Measurements from ENCODE around the gene HOXA1. TPM values are rescaled to one million over a fixed set of nuclear protein-coding genes. Genes with fewer than 3 reads are reported as not detected.

HOXA1 gene
- total and polyA plus RNA-seq, 2 of the 4 experiments (the other 2 are of a cell fraction) = 0.54 to 1.8 TPM

DNA sequence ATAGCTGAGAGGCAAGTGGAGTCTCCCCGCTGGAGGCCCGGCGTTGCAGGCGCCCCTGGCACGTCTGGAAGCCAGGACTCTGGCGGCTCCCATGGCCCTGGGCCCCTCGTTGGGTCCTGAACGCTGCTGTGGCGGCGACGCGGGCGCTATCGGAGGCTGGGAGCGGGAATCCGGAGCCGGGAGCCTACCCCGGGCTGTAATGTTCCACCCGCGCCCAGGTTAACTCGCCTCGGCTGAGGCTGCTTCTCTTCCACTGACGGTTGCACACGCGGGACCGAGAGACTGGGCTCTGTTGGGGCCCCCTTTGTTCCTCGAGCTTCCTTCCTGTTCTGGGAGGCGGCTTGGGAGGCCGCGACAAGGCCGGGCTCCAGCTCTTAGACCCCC is 49.0 kb upstream of the HOXA1 start:
- Histone ChIP-seq H3K27me3 (ENCODE audit: control insufficient read depth, insufficient read depth, low read length) (no peaks in the 10 kb centered on the region), H3K9ac (ENCODE audit: low read depth, low read length) (peak overlapping the region; percentile 87), H2BK5ac (ENCODE audit: low read depth, low read length, poor library complexity, severe bottlenecking) (peak overlapping the region; percentile 66), H3K23ac (ENCODE audit: low read depth, low read length) (peak overlapping the region; percentile 86), H3K4me1 (ENCODE audit: control insufficient read depth, insufficient read depth, low read length) (peaks cover 18% of the 10 kb centered on the region), H3K9me1 (ENCODE audit: insufficient read depth, low read length) (no peaks in the 10 kb centered on the region), H4K5ac (ENCODE audit: low read depth, low read length) (peak overlapping the region; percentile 76; the same call in 1 of the 2 replicates), H3K27ac (ENCODE audit: insufficient read depth, low read length) (peak overlapping the region; percentile 80), H3K4ac (ENCODE audit: low read depth, low read length) (peak overlapping the region; percentile 79), H4K8ac (ENCODE audit: low read depth in 2 of 2, low read length in 2 of 2) (peak overlapping the region; percentile 58 to 84), H3K4me2 (ENCODE audit: low read depth, low read length) (peak overlapping the region; percentile 83), H2AK5ac (ENCODE audit: low read depth, low read length) (no peak overlapping the region), H3K9me3 (ENCODE audit: control insufficient read depth, insufficient read depth, low read length) (no peaks in the 10 kb centered on the region), H2BK120ac (ENCODE audit: low read depth, low read length) (peak overlapping the region; percentile 73), H2AFZ (replicated peaks; ENCODE audit: low read length, poor library complexity) (peak overlapping the region; percentile 90), H2BK15ac (ENCODE audit: low read depth, low read length) (peak overlapping the region; percentile 33; the same call in 1 of the 3 replicates), H3K56ac (ENCODE audit: extremely low read depth, insufficient read depth, low read length) (peak overlapping the region; percentile 56; the same call in 1 of the 2 replicates), H3K14ac (replicated peaks; ENCODE audit: low read depth, low read length) (peak overlapping the region; percentile 51), H3K36me3 (ENCODE audit: control insufficient read depth, insufficient read depth, low read length) (peaks cover 9% of the 10 kb centered on the region), H3K18ac (ENCODE audit: low read depth, low read length) (peak overlapping the region; percentile 77; the same call in 1 of the 2 replicates), H3K4me3 (ENCODE audit: insufficient read depth, low read depth, low read length) (peak overlapping the region; percentile 40), H4K91ac (ENCODE audit: insufficient read depth, low read depth, low read length) (peak overlapping the region; percentile 76; the same call in 1 of the 2 replicates), H4K20me1 (ENCODE audit: insufficient read depth, low read length) (no peaks in the 10 kb centered on the region), H3K79me1 (ENCODE audit: low read depth in 1 of 2, low read length in 2 of 2) (peaks cover 9 to 35% of the 10 kb centered on the region in 2 experiments; a peak in 3 of 4 replicates), H2BK20ac (ENCODE audit: low read depth, low read length) (peak overlapping the region; percentile 30; the same call in 1 of the 2 replicates), H2AK9ac (replicated peaks; ENCODE audit: low read depth, low read length, poor library complexity) (peak overlapping the region; percentile 69)
- in situ Hi-C loops (cut with MboI; ENCODE audit: low sequenced_read_pairs) = loop anchor here (5.0 to 10.0 kb wide), 3 partner anchors 42 to 950 kb away; partner anchors contain the start of gene HOXA2
- dilution Hi-C loops (cut with HindIII; ENCODE audit: low sequenced_read_pairs, unreplicated experiment) = no loop called here
- TF ChIP-seq, protein P1, sequence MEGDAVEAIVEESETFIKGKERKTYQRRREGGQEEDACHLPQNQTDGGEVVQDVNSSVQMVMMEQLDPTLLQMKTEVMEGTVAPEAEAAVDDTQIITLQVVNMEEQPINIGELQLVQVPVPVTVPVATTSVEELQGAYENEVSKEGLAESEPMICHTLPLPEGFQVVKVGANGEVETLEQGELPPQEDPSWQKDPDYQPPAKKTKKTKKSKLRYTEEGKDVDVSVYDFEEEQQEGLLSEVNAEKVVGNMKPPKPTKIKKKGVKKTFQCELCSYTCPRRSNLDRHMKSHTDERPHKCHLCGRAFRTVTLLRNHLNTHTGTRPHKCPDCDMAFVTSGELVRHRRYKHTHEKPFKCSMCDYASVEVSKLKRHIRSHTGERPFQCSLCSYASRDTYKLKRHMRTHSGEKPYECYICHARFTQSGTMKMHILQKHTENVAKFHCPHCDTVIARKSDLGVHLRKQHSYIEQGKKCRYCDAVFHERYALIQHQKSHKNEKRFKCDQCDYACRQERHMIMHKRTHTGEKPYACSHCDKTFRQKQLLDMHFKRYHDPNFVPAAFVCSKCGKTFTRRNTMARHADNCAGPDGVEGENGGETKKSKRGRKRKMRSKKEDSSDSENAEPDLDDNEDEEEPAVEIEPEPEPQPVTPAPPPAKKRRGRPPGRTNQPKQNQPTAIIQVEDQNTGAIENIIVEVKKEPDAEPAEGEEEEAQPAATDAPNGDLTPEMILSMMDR (conservative IDR thresholded peaks at IDR 0.05; ENCODE audit: low read depth, low read length) = no peak
- TF ChIP-seq USF2 (IDR thresholded peaks at IDR 0.05; ENCODE audit: low read depth, low read length) (no peak), MAZ (IDR thresholded peaks at IDR 0.05; ENCODE audit: borderline replicate concordance, low read depth, low read length) (no peak), FOS (IDR thresholded peaks at IDR 0.05; ENCODE audit: low read depth, low read length) (no peak), POLR2A (IDR thresholded peaks at IDR 0.05; ENCODE audit: low read depth, low read length) (peak; percentile 18), NFE2L2 (IDR thresholded peaks at IDR 0.05; ENCODE audit: low read depth, low read length) (no peak)
- CTCF ChIA-PET = interaction anchor here (0.5 to 1.9 kb wide), 12 partner anchors 8 to 1888 kb away, joined by 3 to 6 read pairs (median 4); partner anchors contain the start of gene HOXA3
- DNase-seq (no peak), ATAC-seq (ENCODE audit: low read depth) (no peak)
- POLR2A ChIA-PET (ENCODE audit: unreplicated experiment) = no interaction called here
- intact Hi-C loops (cut with micrococcal nuclease) = loop anchor here (5.0 kb wide), 2 partner anchors 1052 to 1252 kb away; no protein-coding TSS in a partner anchor
- WGBS, 2 experiments (ENCODE audit: extremely low coverage in 2 of 2, insufficient read length in 1 of 2) = 2% methylated on average over 26 of the region's 31 CpGs; no CpG with 5 or more reads in 1 of the 2 experiments
- no TSS peak for BruUV-seq (replicated peaks)

Measured in IMR-90 (cell line).